GM19467 (cell line): Measurements from ENCODE around the gene PGA5.

Experiments
- ATAC-seq: cut with Tn5 transposase; IDR thresholded peaks from one replicate; pipeline ENCODE4 v1.9.1; 2021; ENCODE audit warnings: mild to moderate bottlenecking, moderate library complexity; ENCODE audit not compliant: unreplicated experiment

Gene PGA5

GRCh38 chr11:61265357-61265756 is 24.4 kb downstream of the PGA5 start:
- ATAC-seq, result no peak

DNA sequence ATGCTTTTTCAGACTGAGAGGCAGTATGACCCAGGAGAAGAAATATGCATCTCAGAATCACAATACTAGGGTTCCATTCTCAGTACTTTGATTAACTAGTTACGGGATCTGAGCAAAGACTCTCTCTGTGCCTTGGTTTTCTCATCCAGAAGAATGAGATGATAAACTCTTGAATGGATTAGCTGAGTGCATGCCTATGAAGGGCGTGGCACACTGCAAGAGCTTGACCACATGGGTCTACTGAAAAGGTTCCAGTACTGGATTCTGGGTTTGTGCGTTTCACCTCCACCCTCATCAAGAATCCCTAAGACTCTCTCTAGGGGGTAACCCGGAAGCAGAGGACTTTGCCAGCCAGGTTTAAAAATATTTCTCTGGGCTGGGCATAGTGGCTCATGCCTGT is 25.6 kb downstream of the PGA5 start:
- no peak for ATAC-seq

GRCh38 chr11:61267437-61267841 is 26.5 kb downstream of the PGA5 start:
- ATAC-seq, result no peak

DNA sequence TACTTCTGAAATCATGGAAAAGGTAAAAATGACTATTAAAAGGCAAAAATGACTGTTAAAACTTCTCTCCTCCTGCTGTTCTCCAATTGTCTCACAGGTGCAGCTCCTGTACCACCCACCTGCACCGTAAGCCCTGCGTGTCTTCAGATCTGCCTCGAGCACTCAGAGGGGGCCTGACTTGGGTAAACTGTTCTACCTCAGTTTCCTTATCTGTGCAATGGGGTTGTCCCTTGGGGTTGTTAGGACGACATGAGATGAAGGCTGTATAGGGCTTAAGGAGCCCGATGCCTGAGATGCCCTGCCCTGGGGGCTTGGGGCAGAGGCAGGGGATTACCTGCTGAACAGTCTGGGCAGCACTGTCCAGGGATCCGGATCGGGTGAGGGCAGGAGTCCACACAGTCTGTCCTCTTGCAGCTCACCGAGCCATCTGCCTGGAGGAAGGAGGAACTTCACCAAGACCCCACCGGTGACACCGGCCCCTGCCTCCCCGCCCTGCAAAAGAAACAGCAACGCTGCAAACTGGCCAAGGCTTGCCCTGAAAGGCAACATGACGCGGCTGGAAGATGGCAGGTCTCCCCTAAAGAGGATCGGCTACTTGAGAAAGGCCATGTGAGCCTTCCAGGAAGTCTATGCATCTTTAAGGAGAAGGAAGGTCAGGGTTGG is 27.7 kb downstream of the PGA5 start:
- no peak for ATAC-seq

DNA sequence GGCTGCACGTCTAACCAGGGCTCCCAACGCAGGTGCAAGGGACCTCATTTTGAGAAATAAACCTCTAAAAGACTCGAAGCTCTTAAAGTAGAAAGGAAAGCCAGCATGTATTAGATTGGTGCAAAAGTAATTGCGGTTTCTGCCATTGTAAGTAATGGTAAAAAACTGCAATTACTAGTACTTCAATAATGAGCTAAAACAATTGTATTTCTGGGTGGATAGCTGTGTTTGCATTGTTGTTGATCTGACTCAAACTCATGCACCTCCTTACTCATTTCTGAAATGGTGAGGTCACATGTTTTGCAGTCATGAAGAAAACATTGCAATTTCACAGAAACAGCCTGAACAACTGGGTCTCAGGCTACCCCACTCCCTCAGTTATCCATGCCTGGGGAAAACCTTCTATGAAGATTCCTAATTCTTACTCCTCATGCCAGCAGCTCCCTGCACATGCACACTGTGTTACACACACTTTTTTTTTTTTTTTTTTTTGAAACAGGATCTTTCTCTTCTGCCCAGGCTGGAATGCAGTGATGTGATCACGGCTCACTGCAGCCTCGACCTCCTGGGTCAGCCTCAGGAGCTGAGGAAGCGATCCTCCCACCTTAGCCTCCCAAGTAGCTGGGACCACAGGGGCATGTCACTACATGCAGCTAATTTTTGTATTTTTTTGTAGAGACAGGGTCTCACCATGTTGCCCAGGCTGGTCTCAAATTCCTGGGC is 29.5 kb downstream of the PGA5 start:
- no peak for ATAC-seq

DNA sequence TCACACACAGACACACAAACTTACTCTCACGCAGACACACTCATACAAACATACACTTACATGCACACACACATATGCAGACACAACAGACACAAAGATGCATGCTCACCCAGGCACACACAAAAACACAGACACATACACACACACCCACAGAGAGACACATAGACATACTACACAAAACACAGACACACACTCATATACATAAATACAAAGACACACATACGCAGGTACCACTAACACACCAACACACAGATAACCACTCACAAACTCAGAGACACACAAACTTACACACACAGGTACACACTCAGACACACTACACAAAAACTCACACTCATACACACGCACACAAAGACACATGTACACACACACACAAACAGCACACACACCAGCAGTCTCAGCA is 31.8 kb downstream of the PGA5 start:
- no peak for ATAC-seq

DNA sequence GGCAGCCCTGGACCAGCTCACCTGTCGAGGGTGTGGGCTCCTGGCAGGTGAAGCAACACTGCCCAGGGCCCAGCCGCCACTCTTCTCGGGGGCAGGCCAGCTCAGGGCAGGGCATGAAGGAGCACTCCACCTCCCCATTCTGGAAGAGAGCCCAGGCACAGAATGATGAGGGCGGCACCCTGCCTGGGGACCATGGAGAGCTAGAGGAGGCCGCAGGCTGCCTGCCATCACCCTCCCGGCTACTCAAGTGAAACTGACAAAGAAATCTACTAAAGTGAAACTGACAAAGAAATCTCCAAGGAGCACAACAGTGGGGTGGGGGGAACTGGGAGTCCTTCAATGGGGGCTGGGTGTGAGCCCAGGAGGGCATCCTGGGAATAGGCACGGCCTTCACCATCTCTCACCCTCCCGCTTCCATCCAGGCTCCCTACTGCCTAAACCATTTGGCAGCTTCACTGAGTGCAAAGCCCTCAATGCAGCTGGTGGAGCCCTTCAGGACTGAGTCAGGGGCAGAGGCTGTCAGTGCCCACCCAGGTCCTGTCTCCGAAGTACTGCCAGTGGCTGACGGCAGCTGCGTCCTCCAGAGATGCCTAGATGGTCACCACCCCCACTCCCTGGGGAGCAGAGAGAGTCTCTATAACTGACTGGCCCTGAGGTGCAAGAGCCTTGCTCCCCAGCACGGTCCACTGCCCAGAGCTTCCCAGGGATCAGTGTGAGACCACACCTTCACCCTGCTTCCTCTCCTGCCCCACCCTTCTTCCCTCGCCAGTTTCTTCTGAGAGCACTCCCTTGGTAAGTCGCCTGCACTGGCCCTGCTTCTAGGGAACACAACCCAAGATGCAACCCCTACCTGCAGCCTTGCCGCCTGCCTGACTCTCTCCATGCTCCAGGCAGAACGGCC is 32.5 kb downstream of the PGA5 start:
- no peak for ATAC-seq

- no peak for ATAC-seq
Observed at GRCh38 chr11:61274084-61274483, 33.1 kb downstream of the PGA5 start.

GRCh38 chr11:61275191-61275590 is 34.2 kb downstream of the PGA5 start:
- ATAC-seq, result no peak

DNA sequence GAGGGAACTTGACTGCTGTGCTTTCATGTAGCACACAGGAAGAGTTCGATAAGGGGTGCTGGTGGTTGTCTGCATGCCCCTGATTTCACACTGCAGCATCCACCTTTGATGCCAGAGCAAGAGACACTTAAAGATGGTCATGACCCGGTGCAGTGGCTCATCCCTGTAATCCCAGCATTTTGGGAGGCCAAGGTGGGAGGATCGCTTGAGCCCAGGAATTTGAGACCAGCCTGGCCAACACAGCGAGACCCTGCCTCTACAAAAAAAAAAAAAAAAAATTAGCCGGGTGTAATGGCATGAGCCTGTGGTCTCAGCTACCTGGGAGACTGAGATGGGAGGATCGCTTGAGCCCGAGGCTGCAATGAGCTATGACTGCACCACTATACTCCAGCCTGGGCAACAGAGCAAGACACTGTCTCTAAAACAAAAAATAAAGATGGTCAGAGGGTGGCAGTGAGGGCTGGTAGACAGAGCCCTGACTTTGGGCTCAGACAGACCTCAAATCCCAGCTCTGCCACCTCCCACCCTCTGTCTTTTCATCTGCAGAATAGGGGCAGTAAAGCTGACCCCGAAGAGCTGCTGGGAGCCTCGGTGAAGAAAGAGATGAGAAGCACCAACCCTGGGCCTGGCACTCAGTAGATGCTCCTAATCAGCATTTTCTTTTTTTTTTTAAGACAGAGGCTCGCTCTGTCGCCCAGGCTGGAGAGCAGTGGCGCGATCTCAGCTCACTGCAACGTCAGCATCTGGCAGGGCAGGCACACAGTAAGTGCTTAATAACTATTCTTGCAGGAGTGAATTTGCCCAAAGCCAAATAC is 36.4 kb downstream of the PGA5 start:
- ATAC-seq, result no peak

DNA sequence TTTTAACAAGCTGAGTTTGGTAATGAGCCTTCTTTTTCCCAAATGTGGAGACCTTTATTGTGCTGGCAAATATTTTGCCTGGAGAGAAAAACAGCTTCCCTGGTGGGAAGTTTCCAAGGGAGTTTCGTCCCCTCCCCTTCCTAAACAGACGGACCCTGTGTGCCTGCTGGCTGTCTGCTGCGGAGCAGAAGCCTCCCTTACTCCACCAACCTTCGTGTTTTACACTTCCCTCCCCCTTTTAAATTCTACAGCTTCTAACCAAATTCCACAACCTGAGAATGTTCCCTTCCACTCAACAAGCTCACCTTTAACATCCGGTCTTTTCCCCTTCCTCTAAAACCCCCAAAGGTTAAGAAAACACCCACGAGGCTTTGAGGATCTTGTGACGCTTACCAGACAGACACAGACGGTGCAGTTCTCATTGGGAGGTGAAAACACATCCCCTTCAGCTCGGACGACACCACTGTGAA is 37.1 kb downstream of the PGA5 start:
- ATAC-seq, result no peak

GRCh38 chr11:61279934-61280659 is 39.1 kb downstream of the PGA5 start:
- ATAC-seq, result no peak

DNA sequence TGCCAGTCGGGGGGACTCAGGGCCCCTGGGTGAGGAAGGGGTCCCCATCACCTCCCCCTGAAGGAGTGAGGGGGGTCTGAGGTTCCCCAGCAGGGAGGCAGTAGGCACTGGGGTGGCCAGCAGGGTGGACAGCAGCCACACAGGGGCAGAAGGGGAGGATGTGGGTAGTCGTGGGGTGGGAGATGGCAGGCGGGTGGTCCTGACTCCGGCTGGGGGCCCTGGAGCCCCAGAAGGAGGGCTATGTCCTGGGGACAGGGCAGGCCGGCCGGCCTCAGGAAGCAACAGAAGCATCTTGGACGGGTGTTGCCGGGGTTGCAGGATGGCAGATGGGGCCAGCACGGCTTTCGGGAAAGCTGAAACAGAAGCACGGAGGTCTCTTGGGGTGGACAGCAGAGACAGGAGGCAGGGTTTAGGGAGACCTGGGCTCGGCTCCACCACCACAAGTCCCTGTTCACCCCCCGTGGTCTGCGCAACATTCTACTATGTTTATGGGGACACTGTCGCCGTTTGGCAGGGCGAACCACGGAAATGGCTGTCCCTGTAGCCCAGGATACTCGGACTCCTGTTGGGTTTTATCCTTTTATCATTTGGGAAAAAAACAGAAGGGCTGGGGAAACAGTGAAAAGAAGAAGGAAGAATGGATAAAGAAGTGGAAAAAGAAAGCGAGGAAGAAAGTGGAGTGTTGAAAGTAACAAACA is 40.1 kb downstream of the PGA5 start:
- ATAC-seq, result no peak

DNA sequence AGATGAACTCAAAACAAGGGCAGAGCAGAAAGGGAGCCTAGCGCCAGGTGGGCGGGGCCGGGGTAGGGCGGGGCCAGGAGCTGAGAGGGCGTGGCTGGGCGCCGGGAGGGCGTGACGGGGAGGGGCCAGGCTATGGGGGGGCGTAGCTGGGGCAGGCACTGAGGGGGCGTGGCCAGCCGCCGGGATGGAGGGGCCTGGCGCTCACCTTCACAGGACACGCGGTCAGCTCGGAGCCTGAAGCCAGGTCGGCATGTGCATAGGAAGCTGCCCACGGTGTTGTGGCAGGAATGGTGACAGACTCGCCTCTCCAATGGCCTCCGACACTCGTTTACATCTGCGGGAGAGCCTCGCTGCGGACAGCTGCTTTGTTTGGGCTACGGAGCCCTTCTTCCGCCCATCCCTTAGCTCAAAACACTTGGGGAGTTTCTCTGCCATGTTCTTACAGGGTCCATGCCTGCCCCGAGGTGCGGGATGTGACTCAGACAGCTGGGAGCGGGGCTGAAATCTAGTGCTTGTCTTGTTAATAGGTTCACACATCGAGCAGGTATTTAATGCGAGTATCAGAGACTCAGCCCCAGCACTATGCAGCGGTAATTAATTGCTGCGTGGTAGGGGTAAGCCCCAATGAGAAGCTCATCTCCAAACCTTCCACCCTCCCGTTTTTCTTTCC is 40.7 kb downstream of the PGA5 start:
- no peak for ATAC-seq

DNA sequence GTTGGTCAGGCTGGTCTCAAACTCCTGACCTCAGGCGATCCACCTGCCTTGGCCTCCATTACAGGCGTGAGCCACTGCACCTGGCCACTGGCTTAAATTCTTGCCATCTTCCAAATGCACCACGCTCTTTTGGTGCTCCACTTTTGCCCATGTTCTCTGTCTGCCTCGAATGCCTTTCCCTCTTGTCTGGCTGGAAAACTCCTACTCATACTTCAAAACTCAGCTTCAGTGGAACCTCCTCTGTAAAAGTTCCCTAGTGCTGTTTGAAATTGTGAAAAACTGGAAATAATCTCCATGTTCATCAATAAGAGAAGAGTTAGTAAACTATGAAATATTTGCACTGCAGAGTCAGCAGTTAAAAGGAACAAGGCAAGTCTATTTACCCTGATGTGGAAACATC is 42.6 kb downstream of the PGA5 start:
- ATAC-seq, result no peak

DNA sequence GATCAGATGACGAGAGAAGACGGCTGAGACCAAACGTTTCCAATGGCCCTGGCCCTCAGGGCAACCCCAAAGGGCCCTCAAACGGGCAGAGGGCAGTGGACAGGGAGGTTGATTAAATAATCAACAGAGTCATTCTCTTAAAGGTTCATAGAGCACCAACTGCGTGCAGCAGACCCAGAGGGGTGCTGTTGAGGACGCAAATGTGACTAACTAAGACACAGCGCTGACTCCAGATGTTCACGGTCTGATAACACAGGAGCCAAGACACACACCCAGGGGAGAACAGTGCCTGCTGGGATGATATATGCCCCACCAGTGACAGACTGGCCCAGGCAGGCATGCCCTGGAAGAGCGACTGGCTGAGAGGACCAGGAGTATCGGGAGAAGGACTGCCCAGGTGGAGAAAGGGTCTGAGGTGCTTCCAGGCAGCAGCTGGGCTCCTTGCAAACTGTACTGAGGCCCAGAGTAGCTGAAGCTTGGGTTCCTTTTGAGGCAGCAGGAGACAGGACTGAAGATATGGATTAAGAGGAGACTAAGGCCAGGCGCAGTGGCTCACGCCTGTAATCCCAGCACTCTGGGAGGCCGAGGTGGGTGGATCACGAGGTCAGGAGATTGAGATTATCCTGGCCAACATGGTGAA is 46.5 kb downstream of the PGA5 start:
- ATAC-seq, result no peak

DNA sequence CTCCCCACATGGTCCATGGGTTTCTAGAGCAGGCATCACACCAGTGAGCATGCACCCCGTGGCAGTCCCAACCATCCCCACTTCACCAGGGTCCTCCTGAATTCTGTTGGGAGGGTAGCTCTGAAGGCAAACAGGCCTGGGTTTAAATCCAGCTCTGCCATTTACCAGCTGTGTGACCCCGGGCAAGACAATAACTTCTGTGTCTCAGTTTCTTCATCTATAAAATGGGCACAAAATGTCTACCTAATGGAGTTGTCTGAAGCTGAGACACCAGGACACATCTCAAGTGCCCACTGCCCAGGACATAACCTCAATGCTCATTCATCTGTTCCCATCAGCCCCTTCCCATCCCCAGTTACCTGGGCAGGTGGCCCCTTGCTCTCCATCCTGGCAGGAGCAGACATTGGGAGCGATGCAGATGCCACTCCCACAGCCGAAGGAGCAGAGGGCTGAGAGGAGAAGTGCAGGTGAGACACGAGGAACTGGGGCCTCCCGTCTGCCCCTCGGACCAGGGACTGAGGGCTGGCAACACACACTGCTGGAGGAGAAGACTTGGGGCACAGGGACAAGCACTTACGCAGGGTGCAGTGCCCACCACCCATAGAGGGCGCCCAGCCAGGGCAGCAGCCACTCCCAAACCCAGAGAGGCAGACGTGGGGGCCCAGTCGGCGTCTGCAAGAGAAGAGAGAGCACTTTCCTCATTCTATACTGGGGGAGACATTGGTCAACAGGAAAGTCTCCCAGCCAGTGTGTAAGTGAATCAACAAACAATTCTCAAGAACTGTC is 50.1 kb downstream of the PGA5 start:
- no peak for ATAC-seq

- ATAC-seq, result no peak
Observed at GRCh38 chr11:61292356-61292755, 51.4 kb downstream of the PGA5 start.
